ENCODE measurements around the gene HMX1. TPM values are rescaled to one million over a fixed set of nuclear protein-coding genes. Genes with fewer than 3 reads are reported as not detected.

HMX1 gene
- total and polyA plus RNA-seq, 10 of the 15 experiments (the other 5 are each of a cell fraction or from before 2014, with no cell fraction given), result not detected

DNA sequence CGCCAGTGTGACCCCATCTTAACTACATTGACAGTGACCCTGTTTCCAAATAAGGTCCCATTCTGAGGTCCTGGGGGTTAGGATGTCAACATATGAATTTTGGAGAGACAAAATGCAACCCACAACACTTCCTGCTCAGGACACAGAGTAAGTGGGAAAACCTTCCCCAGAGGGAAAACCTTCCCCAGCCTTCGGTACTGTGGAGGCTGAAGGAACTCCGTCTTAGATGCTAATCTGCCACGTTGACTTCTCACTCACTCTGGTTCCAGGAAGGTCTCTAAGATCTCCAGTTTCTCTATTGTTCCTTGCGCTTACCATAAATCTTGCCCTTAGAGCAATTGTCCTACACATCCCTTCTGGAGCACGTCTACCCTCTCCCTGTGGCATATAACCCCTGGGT lies 29.7 kb upstream of the HMX1 start (continued):
- TF ChIP-seq, protein P1, sequence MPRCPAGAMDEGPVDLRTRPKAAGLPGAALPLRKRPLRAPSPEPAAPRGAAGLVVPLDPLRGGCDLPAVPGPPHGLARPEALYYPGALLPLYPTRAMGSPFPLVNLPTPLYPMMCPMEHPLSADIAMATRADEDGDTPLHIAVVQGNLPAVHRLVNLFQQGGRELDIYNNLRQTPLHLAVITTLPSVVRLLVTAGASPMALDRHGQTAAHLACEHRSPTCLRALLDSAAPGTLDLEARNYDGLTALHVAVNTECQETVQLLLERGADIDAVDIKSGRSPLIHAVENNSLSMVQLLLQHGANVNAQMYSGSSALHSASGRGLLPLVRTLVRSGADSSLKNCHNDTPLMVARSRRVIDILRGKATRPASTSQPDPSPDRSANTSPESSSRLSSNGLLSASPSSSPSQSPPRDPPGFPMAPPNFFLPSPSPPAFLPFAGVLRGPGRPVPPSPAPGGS (IDR thresholded peaks at IDR 0.05; ENCODE audit: borderline replicate concordance, insufficient read depth, low read depth, low read length, poor library complexity, severe bottlenecking), result no peak
- no peak for TF ChIP-seq YBX1 (IDR thresholded peaks at IDR 0.05)
- TF ChIP-seq, protein P2, sequence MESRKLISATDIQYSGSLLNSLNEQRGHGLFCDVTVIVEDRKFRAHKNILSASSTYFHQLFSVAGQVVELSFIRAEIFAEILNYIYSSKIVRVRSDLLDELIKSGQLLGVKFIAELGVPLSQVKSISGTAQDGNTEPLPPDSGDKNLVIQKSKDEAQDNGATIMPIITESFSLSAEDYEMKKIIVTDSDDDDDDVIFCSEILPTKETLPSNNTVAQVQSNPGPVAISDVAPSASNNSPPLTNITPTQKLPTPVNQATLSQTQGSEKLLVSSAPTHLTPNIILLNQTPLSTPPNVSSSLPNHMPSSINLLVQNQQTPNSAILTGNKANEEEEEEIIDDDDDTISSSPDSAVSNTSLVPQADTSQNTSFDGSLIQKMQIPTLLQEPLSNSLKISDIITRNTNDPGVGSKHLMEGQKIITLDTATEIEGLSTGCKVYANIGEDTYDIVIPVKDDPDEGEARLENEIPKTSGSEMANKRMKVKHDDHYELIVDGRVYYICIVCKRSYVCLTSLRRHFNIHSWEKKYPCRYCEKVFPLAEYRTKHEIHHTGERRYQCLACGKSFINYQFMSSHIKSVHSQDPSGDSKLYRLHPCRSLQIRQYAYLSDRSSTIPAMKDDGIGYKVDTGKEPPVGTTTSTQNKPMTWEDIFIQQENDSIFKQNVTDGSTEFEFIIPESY (IDR thresholded peaks at IDR 0.05), result no peak
- TF ChIP-seq BACH1 (IDR thresholded peaks at IDR 0.05; ENCODE audit: borderline replicate concordance), result no peak
- TF ChIP-seq MTA3 (IDR thresholded peaks at IDR 0.05; ENCODE audit: borderline replicate concordance, low read length), result no peak
- TF ChIP-seq CHD4 (IDR thresholded peaks at IDR 0.05), result no peak

DNA sequence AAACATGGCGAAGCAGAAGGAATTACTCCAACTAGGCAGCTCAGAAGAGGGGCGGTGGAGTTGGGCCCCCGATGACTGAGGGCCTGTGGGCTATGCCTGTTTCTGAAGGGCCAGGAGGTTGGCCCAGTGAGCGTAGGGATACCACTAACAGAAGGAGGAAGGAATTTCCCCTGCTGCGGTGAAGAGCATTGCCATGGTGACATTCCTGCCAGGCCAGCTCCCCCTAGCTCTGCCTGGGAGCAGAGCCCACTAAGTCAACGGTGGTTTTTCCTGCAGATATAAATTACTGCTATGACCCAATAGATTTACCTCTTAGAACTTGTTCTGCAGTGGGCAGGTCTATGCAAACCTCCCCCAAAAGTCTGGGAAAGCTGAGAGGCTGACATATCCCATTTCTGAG lies 28.9 kb upstream of the HMX1 start:
- SMC1A ChIA-PET (ENCODE audit: uncharacterized antibody, unreplicated experiment), result no interaction called here
- Histone ChIP-seq H3K9me3 (replicated peaks; ENCODE audit: control insufficient read depth, insufficient read depth, low read length) (peaks cover 6% of the 10 kb centered on the region; the same call in 2 of the 3 replicates), H3K9ac (ENCODE audit: control insufficient read depth, insufficient read depth, low read length) (no peak overlapping the region), H2AFZ (ENCODE audit: control insufficient read depth, low read depth, low read length) (no peak overlapping the region), H4K20me1 (ENCODE audit: control insufficient read depth, insufficient read depth) (no peaks in the 10 kb centered on the region), H3K27me3 (replicated peaks in 1 of 2; ENCODE audit: control insufficient read depth in 2 of 2, insufficient read depth in 2 of 2, low read length in 1 of 2) (no peaks in the 10 kb centered on the region), H3K4me1 (ENCODE audit: control insufficient read depth, insufficient read depth, low read length) (no peaks in the 10 kb centered on the region), H3K27ac (ENCODE audit: control insufficient read depth, insufficient read depth) (no peak overlapping the region), H3K79me2 (ENCODE audit: control insufficient read depth, insufficient read depth, low read length) (no peaks in the 10 kb centered on the region), H3K36me3 (ENCODE audit: control insufficient read depth in 2 of 2, insufficient read depth in 2 of 2, low read length in 1 of 2) (no peaks in the 10 kb centered on the region), H3K4me2 (ENCODE audit: control insufficient read depth, insufficient read depth) (no peak overlapping the region), H3K4me3 (no peak overlapping the region)
- no TSS peak for BruUV-seq (replicated peaks)
- DNase-seq (ENCODE audit: low read depth, low spot score) (no peak), FAIRE-seq (no peak), ATAC-seq (no peak)
- RAD21 ChIA-PET (ENCODE audit: unreplicated experiment), result no interaction called here
- in situ Hi-C loops (cut with MboI) (no loop called here), intact Hi-C loops (cut with micrococcal nuclease; ENCODE audit: unreplicated experiment) (no loop called here)
- CTCF ChIA-PET, result no interaction called here
- WGBS (ENCODE audit: insufficient coverage, insufficient replicate concordance, low lambda C conversion rate, missing lambda C conversion rate), result 32% methylated on average over 6 of the region's 6 CpGs
- POLR2A ChIA-PET, result no interaction called here
- TF ChIP-seq, protein P3, sequence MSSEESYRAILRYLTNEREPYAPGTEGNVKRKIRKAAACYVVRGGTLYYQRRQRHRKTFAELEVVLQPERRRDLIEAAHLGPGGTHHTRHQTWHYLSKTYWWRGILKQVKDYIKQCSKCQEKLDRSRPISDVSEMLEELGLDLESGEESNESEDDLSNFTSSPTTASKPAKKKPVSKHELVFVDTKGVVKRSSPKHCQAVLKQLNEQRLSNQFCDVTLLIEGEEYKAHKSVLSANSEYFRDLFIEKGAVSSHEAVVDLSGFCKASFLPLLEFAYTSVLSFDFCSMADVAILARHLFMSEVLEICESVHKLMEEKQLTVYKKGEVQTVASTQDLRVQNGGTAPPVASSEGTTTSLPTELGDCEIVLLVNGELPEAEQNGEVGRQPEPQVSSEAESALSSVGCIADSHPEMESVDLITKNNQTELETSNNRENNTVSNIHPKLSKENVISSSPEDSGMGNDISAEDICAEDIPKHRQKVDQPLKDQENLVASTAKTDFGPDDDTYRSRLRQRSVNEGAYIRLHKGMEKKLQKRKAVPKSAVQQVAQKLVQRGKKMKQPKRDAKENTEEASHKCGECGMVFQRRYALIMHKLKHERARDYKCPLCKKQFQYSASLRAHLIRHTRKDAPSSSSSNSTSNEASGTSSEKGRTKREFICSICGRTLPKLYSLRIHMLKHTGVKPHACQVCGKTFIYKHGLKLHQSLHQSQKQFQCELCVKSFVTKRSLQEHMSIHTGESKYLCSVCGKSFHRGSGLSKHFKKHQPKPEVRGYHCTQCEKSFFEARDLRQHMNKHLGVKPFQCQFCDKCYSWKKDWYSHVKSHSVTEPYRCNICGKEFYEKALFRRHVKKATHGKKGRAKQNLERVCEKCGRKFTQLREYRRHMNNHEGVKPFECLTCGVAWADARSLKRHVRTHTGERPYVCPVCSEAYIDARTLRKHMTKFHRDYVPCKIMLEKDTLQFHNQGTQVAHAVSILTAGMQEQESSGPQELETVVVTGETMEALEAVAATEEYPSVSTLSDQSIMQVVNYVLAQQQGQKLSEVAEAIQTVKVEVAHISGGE (CRISPR knock-in tag; IDR thresholded peaks at IDR 0.05), result no peak
- TF ChIP-seq RCOR1 (conservative IDR thresholded peaks at IDR 0.05; ENCODE audit: low read depth, low read length), result no peak
- TF ChIP-seq, protein P4, sequence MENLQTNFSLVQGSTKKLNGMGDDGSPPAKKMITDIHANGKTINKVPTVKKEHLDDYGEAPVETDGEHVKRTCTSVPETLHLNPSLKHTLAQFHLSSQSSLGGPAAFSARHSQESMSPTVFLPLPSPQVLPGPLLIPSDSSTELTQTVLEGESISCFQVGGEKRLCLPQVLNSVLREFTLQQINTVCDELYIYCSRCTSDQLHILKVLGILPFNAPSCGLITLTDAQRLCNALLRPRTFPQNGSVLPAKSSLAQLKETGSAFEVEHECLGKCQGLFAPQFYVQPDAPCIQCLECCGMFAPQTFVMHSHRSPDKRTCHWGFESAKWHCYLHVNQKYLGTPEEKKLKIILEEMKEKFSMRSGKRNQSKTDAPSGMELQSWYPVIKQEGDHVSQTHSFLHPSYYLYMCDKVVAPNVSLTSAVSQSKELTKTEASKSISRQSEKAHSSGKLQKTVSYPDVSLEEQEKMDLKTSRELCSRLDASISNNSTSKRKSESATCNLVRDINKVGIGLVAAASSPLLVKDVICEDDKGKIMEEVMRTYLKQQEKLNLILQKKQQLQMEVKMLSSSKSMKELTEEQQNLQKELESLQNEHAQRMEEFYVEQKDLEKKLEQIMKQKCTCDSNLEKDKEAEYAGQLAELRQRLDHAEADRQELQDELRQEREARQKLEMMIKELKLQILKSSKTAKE (IDR thresholded peaks at IDR 0.05; ENCODE audit: low read depth, poor library complexity, severe bottlenecking), result no peak
- TF ChIP-seq BHLHE40 (IDR thresholded peaks at IDR 0.05; ENCODE audit: borderline replicate concordance in 1 of 2, low read depth in 2 of 2, low read length in 1 of 2), result no peak
- TF ChIP-seq NFYA (IDR thresholded peaks at IDR 0.05; ENCODE audit: borderline replicate concordance, low read depth, low read length), result no peak
- TF ChIP-seq HCFC1 (IDR thresholded peaks at IDR 0.05; ENCODE audit: low read length), result no peak
- no peak for TF ChIP-seq ASH2L (IDR thresholded peaks at IDR 0.05; ENCODE audit: borderline replicate concordance, low read depth)
